GM18505 (cell line): ENCODE measurements around the gene DPH1.
A peak's percentile ranks its signal among the peaks of the same experiment; 100 is the strongest.

Experiments
- ATAC-seq: cut with Tn5 transposase; IDR thresholded peaks from one replicate; pipeline ENCODE4 v1.9.1; 2021; ENCODE audit not compliant: unreplicated experiment
- POLR2A ChIP-seq: IDR thresholded peaks from 4 replicates; pipeline ENCODE4 v1.6.1; 2011; ENCODE audit warnings: borderline replicate concordance; ENCODE audit not compliant: insufficient read depth, insufficient read length; ENCODE audit errors: extremely low read depth

The DPH1 gene

DNA sequence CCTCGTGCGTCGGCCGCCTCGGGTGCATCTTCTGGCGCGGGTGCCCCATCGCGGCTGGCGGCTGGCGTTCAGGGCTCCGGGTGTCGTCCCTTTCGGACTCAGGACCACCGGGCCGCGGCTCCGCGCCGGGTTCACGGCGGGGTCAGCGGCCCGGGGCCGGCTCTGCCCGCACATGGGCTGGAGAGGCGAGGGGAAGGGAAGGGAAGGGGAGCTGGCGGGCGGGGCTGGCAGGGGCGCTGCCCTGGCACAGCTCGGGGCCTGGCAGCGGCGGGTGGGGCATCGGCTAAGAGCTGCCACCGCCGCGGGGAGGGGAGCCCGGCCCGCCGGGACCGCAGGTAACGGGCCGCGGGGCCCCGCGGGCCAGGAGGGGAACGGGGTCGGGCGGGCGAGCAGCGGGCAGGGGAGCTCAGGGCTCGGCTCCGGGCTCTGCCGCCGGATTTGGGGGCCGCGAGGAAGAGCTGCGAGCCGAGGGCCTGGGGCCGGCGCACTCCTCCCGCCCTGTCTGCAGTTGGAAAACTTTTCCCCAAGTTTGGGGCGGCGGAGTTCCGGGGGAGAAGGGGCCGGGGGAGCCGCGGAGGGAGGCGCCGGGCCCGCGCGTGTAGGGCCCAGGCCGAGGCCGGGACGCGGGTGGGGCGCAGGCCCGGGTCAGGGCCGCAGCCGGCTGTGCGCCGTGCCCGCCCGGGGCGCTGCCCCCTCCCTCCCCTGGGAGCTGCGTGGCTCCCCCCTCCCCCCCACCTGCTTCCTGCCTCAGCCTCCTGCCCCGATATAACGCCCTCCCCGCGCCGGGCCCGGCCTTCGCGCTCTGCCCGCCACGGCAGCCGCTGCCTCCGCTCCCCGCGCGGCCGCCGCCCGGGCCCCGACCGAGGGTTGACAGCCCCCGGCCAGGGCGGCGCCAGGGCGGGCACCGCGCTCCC is 25.6 kb downstream of the DPH1 start:
- peak; percentile 62 for TF ChIP-seq POLR2A
- no peak for ATAC-seq

GRCh38 chr17:2056206-2057174 is 26.5 kb downstream of the DPH1 start:
- ATAC-seq, result no peak
- TF ChIP-seq POLR2A, result no peak

DNA sequence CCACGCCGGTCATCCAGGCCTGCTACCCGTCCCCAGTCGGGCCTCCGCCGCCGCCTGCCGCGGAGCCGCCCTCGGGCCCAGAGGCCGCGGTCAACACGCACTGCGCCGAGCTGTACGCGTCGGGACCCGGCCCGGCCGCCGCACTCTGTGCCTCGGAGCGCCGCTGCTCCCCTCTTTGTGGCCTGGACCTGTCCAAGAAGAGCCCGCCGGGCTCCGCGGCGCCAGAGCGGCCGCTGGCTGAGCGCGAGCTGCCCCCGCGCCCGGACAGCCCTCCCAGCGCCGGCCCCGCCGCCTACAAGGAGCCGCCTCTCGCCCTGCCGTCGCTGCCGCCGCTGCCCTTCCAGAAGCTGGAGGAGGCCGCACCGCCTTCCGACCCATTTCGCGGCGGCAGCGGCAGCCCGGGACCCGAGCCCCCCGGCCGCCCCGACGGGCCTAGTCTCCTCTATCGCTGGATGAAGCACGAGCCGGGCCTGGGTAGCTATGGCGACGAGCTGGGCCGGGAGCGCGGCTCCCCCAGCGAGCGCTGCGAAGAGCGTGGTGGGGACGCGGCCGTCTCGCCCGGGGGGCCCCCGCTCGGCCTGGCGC is 27.3 kb downstream of the DPH1 start:
- no peak for ATAC-seq
- no peak for TF ChIP-seq POLR2A

GRCh38 chr17:2057760-2058585 is 28.0 kb downstream of the DPH1 start:
- peak; percentile 22 for TF ChIP-seq POLR2A
- no peak for ATAC-seq

GRCh38 chr17:2058586-2059546 is 28.9 kb downstream of the DPH1 start:
- ATAC-seq, result no peak
- TF ChIP-seq POLR2A, result peak; percentile 26

GRCh38 chr17:2059547-2060384 is 29.8 kb downstream of the DPH1 start:
- no peak for TF ChIP-seq POLR2A
- no peak for ATAC-seq

GRCh38 chr17:2060385-2060658 is 30.4 kb downstream of the DPH1 start:
- no peak for ATAC-seq
- no peak for TF ChIP-seq POLR2A

- no peak for TF ChIP-seq POLR2A
- no peak for ATAC-seq
Observed at GRCh38 chr17:2060681-2061440, 30.9 kb downstream of the DPH1 start.

DNA sequence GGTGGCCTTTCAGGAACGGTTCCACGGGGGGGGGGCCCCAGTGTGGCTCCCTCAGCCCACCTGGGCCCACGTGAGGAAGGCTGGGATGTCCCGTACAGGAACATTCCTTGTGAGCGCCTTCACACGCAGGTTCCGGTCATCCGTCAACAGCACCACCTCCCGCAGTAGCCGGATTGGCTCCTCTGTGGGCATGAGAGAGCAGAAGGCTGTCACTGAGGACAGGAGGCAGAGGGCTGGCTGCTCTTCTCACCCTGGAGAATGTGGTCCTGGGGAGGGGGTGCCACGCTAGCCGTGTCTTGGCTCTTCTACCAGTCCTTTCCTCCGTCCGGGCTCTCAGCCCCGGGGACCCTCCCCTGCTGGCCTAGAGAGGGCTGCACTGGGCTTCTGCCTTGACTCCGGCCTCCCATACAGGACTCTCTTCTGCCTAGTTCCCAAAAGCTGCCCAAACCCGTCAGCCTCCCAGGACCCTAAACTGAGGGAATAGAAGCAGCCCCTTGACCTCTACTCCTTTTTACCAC is 31.5 kb downstream of the DPH1 start:
- ATAC-seq, result no peak
- TF ChIP-seq POLR2A, result no peak

DNA sequence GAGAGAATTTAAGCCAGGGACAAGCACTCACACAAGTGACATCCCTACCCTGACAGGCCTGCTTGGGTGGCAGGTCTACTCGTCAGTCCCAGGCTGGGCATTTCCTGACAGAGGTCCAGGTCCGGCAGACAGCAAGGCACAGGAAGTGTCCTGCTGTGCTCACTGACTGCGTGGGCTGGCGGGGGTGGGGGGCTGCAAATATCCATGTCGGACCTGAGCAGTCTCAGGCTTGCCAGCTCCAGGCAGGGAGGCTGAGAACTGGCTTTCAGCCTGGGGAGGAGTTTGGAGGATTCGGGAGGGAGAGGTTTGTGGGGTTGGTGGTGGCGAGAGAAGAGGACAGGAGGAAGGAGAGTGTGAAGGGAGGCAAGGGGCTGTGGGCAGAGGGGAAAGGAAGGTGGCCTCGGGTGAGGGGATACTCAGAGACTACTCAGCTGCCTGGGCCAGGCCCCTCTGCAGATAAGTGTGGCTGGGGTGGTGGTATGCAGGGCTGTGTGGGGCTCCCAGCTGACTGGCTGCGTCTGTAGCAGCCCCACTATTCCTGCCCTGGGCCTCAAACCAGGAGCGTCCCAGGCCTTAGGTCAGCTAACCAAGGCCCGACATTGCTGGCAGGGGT is 32.7 kb downstream of the DPH1 start:
- no peak for TF ChIP-seq POLR2A
- ATAC-seq, result no peak
